Measurements from ENCODE around the gene LHFPL3. TPM values are rescaled to one million over a fixed set of nuclear protein-coding genes. Genes with fewer than 3 reads are reported as not detected.

LHFPL3 gene
- total and polyA plus RNA-seq, 2 donors (not counting 3 experiments of a cell fraction or from before 2014, with no cell fraction given): not detected

DNA sequence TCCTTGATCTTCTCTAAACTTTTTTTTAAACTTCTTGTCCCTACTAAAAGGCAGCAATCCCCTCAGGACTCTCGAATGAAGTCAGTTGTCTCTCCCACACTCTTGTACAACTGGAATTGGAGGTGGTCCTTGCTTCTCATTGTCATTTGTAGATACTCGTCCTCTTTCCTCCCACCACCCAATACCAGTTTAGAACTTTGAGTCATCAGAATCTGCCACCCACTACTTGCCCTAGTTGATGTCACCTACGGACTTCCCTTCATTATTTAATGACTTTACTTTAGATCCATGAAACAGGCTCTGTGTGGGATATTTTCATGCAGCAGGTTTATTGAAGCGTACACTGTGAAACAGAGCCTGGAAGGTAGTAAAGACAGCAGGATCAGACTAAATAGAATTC lies 28.6 kb upstream of the LHFPL3 start:
- Histone ChIP-seq H3K4me3 (replicated peaks in 1 of 3; ENCODE audit: insufficient read depth in 1 of 3, low read depth in 1 of 3, low read length in 3 of 3) (no peak overlapping the region), H3K4me1 (ENCODE audit: control insufficient read depth, extremely low read depth, insufficient read depth, low read length) (no peaks in the 10 kb centered on the region), H2AFZ (ENCODE audit: low read depth, low read length) (no peak overlapping the region), H3K27me3 (ENCODE audit: control insufficient read depth in 2 of 2, insufficient read depth in 2 of 2, low read length in 2 of 2) (no peaks in the 10 kb centered on the region), H3K79me2 (ENCODE audit: control insufficient read depth, insufficient read depth, low read length) (no peaks in the 10 kb centered on the region), H3K4me2 (ENCODE audit: insufficient read depth, low read length) (no peak overlapping the region), H3K27ac (ENCODE audit: insufficient read depth, low read depth, low read length) (no peak overlapping the region), H4K20me1 (replicated peaks; ENCODE audit: control insufficient read depth, extremely low read depth, insufficient read depth, low read length) (no peaks in the 10 kb centered on the region), H3K9me3 (replicated peaks; ENCODE audit: control insufficient read depth, insufficient read depth, low read length) (no peaks in the 10 kb centered on the region), H3K9ac (replicated peaks; ENCODE audit: extremely low read depth, insufficient read depth, low read length) (no peak overlapping the region), H3K36me3 (ENCODE audit: control insufficient read depth in 2 of 2, extremely low read depth in 1 of 2, insufficient read depth in 2 of 2, low read length in 2 of 2) (no peaks in the 10 kb centered on the region), H3K9me1 (replicated peaks; ENCODE audit: control insufficient read depth, extremely low read depth, insufficient read depth, low read length) (no peaks in the 10 kb centered on the region)
- FAIRE-seq (no peak), DNase-seq (ENCODE audit: low read depth, low spot score) (no peak)
- dilution Hi-C loops (cut with MboI; ENCODE audit: extremely low pct_ligation_motif_present, low sequenced_read_pairs): no loop called here
- TF ChIP-seq POLR2A (IDR thresholded peaks at IDR 0.05; ENCODE audit: low read depth, low read length) (no peak), MAX (IDR thresholded peaks at IDR 0.05; ENCODE audit: insufficient read depth, insufficient read length) (no peak), EZH2 (IDR thresholded peaks at IDR 0.05; ENCODE audit: borderline replicate concordance, low read depth, low read length, severe bottlenecking) (no peak), MYC (IDR thresholded peaks at IDR 0.05; ENCODE audit: low read depth, low read length) (no peak), GATA2 (IDR thresholded peaks at IDR 0.05; ENCODE audit: insufficient read depth, insufficient read length, low read depth, low read length) (no peak), FOS (IDR thresholded peaks at IDR 0.05; ENCODE audit: borderline replicate concordance, insufficient read depth, low read length) (no peak), POLR2AphosphoS5 (IDR thresholded peaks at IDR 0.05; ENCODE audit: insufficient read depth, low read depth, low read length) (no peak), JUN (IDR thresholded peaks at IDR 0.05; ENCODE audit: borderline replicate concordance, insufficient read depth, insufficient read length, low read depth) (no peak)
- TF ChIP-seq, protein P1, sequence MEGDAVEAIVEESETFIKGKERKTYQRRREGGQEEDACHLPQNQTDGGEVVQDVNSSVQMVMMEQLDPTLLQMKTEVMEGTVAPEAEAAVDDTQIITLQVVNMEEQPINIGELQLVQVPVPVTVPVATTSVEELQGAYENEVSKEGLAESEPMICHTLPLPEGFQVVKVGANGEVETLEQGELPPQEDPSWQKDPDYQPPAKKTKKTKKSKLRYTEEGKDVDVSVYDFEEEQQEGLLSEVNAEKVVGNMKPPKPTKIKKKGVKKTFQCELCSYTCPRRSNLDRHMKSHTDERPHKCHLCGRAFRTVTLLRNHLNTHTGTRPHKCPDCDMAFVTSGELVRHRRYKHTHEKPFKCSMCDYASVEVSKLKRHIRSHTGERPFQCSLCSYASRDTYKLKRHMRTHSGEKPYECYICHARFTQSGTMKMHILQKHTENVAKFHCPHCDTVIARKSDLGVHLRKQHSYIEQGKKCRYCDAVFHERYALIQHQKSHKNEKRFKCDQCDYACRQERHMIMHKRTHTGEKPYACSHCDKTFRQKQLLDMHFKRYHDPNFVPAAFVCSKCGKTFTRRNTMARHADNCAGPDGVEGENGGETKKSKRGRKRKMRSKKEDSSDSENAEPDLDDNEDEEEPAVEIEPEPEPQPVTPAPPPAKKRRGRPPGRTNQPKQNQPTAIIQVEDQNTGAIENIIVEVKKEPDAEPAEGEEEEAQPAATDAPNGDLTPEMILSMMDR (IDR thresholded peaks at IDR 0.05; ENCODE audit: extremely low read depth in 1 of 2, insufficient read depth in 1 of 2, low read depth in 1 of 2, low read length in 2 of 2): no peak
- ChIA-PET CTCF (no interaction called here), POLR2A (no interaction called here)
- no TSS peak for BruUV-seq (replicated peaks)
- intact Hi-C loops (cut with micrococcal nuclease): no loop called here

All from endothelial cell of umbilical vein (primary cell).